ENCODE results near the gene PSPN. TPM values are rescaled to one million over a fixed set of nuclear protein-coding genes. Genes with fewer than 3 reads are reported as not detected.
A peak's percentile ranks its signal among the peaks of the same experiment; 100 is the strongest.

Gene PSPN
- total RNA-seq, 1 donor from 2014 or later: 4.6 TPM

DNA sequence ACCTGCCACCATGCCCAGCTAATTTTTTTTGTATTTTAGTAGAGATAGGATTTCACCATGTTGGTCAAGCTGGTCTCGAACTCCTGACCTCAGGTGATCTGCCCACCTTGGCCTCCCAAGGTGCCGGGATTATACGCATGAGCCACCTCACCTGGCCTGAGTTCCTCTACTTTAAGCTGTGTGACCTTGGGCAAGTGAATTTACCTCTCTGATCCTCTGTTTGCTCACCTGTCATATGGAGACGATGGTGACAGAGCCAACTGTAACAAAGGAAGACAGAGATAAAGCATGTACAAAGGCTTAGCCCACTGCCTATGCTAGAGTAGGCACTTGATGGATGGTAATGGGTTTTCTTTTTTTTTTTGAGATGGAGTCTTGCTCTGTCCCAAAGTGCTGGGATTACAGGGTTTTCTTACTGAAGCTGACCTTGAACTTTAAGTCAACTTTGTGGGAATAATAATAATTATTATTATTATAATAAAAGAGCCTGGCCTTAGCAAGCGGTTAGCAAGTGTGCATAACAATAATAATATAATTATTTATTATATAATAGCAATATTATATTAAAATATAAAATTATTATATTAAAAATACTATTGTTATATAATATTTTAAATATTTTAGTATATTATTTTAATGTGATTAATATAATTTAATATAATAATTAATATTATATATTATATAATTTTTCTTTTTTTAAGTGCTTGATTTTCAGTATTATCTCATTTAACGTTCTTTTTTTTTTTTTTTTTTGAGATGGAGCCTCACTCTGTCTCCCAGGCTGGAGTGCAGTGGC is 41.0 kb downstream of the PSPN start:
- Mint-ChIP-seq H3K4me1 (ENCODE audit: unreplicated experiment) (no peaks in the 10 kb centered on the region), H3K9me3 (ENCODE audit: unreplicated experiment) (no peaks in the 10 kb centered on the region), H3K27me3 (ENCODE audit: unreplicated experiment) (no peaks in the 10 kb centered on the region)

GRCh38 chr19:6333439-6333838 is 42.3 kb downstream of the PSPN start, which contains the start of gene ACER1:
TSS of gene ACER1 (minus strand) at chr19:6333612. CDS start at chr19:6333551, 61 bp downstream.
- Mint-ChIP-seq H3K27me3 (ENCODE audit: unreplicated experiment) (no peaks in the 10 kb centered on the region), H3K36me3 (ENCODE audit: low read depth, unreplicated experiment) (no peaks in the 10 kb centered on the region), H3K9me3 (ENCODE audit: unreplicated experiment) (no peaks in the 10 kb centered on the region), H3K27ac (ENCODE audit: unreplicated experiment) (no peak within 1 kb of the TSS), H3K4me3 (ENCODE audit: unreplicated experiment) (no peak within 1 kb of the TSS), H3K4me1 (ENCODE audit: unreplicated experiment) (no peaks in the 10 kb centered on the region)
- TF ChIP-seq, protein P1, sequence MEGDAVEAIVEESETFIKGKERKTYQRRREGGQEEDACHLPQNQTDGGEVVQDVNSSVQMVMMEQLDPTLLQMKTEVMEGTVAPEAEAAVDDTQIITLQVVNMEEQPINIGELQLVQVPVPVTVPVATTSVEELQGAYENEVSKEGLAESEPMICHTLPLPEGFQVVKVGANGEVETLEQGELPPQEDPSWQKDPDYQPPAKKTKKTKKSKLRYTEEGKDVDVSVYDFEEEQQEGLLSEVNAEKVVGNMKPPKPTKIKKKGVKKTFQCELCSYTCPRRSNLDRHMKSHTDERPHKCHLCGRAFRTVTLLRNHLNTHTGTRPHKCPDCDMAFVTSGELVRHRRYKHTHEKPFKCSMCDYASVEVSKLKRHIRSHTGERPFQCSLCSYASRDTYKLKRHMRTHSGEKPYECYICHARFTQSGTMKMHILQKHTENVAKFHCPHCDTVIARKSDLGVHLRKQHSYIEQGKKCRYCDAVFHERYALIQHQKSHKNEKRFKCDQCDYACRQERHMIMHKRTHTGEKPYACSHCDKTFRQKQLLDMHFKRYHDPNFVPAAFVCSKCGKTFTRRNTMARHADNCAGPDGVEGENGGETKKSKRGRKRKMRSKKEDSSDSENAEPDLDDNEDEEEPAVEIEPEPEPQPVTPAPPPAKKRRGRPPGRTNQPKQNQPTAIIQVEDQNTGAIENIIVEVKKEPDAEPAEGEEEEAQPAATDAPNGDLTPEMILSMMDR (IDR thresholded peaks at IDR 0.05; ENCODE audit: unreplicated experiment): no peak
- DNase-seq (ENCODE audit: low spot score): no peak

More for the DNA sequence above, 41.0 kb downstream of the PSPN start:
- H3K36me3 Mint-ChIP-seq (ENCODE audit: low read depth, unreplicated experiment): no peaks in the 10 kb centered on the region
- TF ChIP-seq, protein P1 (IDR thresholded peaks at IDR 0.05; ENCODE audit: unreplicated experiment): no peak
- no peak for DNase-seq (ENCODE audit: low spot score)
- H3K27ac Mint-ChIP-seq (ENCODE audit: unreplicated experiment): no peak overlapping the region
- no peak overlapping the region for H3K4me3 Mint-ChIP-seq (ENCODE audit: unreplicated experiment)

GRCh38 chr19:6326815-6327214 is 48.9 kb downstream of the PSPN start:
- Mint-ChIP-seq H3K36me3 (ENCODE audit: low read depth, unreplicated experiment) (peaks cover 8% of the 10 kb centered on the region), H3K9me3 (ENCODE audit: unreplicated experiment) (peaks cover 16% of the 10 kb centered on the region)

GRCh38 chr19:6325614-6326013 is 50.1 kb downstream of the PSPN start:
- Mint-ChIP-seq H3K9me3 (ENCODE audit: unreplicated experiment) (peaks cover 16% of the 10 kb centered on the region), H3K4me3 (ENCODE audit: unreplicated experiment) (no peak overlapping the region), H3K36me3 (ENCODE audit: low read depth, unreplicated experiment) (peaks cover 8% of the 10 kb centered on the region), H3K27ac (ENCODE audit: unreplicated experiment) (no peak overlapping the region), H3K4me1 (ENCODE audit: unreplicated experiment) (no peaks in the 10 kb centered on the region), H3K27me3 (ENCODE audit: unreplicated experiment) (peaks cover 11% of the 10 kb centered on the region)
- DNase-seq (ENCODE audit: low spot score): no peak
- TF ChIP-seq, protein P1 (IDR thresholded peaks at IDR 0.05; ENCODE audit: unreplicated experiment): no peak

More at GRCh38 chr19:6326815-6327214, 48.9 kb downstream of the PSPN start:
- no peak overlapping the region for H3K4me3 Mint-ChIP-seq (ENCODE audit: unreplicated experiment)
- H3K27ac Mint-ChIP-seq (ENCODE audit: unreplicated experiment): no peak overlapping the region
- no peaks in the 10 kb centered on the region for H3K4me1 Mint-ChIP-seq (ENCODE audit: unreplicated experiment)
- TF ChIP-seq, protein P1 (IDR thresholded peaks at IDR 0.05; ENCODE audit: unreplicated experiment): no peak
- H3K27me3 Mint-ChIP-seq (ENCODE audit: unreplicated experiment): peaks cover 11% of the 10 kb centered on the region
- no peak for DNase-seq (ENCODE audit: low spot score)

Small RNA genes within 50 kb of the gene (microRNA-seq; reads per million reads assigned to microRNA genes)
- gene MIR3940 (ENCODE audit: unreplicated experiment): 29.6 reads per million, percentile 72 among the genes with 10 or more reads in this experiment
- 0.83 reads per million, percentile 7 among the genes with 10 or more reads in this experiment for gene MIR6790 (ENCODE audit: unreplicated experiment)
- 4.4 reads per million, percentile 46 among the genes with 10 or more reads in this experiment for gene MIR6885 (ENCODE audit: unreplicated experiment)

Other genes with a start within 250 kb of the PSPN start
- not detected for gene ACSBG2, start 240.3 kb downstream of the PSPN start, total RNA-seq (ENCODE audit: unreplicated experiment)
- 59.2 TPM for gene MLLT1, start 96.0 kb downstream of the PSPN start, total RNA-seq (ENCODE audit: unreplicated experiment)
- gene ACER1, start 42.3 kb downstream of the PSPN start, total RNA-seq (ENCODE audit: unreplicated experiment): not detected
- gene CLPP, start 14.4 kb downstream of the PSPN start, total RNA-seq (ENCODE audit: unreplicated experiment): 105 TPM
- 66.8 TPM for gene ALKBH7, start 3.1 kb downstream of the PSPN start, total RNA-seq (ENCODE audit: unreplicated experiment)
- 95.5 TPM for gene GTF2F1, start 17.2 kb upstream of the PSPN start, total RNA-seq (ENCODE audit: unreplicated experiment)
- gene KHSRP, start 48.9 kb upstream of the PSPN start, total RNA-seq (ENCODE audit: unreplicated experiment): 290 TPM
- gene SLC25A41, start 57.8 kb upstream of the PSPN start, total RNA-seq (ENCODE audit: unreplicated experiment): 0.23 TPM
- gene SLC25A23, start 83.9 kb upstream of the PSPN start, total RNA-seq (ENCODE audit: unreplicated experiment): 20.7 TPM
- 0.44 TPM for gene CRB3, start 88.3 kb upstream of the PSPN start, total RNA-seq (ENCODE audit: unreplicated experiment)
- gene DENND1C, start 105.9 kb upstream of the PSPN start, total RNA-seq (ENCODE audit: unreplicated experiment): 1.5 TPM
- 0.21 TPM for gene TUBB4A, start 126.4 kb upstream of the PSPN start, total RNA-seq (ENCODE audit: unreplicated experiment)
- gene TNFSF9, start 155.1 kb upstream of the PSPN start, total RNA-seq (ENCODE audit: unreplicated experiment): 3.0 TPM
- gene CD70, start 215.2 kb upstream of the PSPN start, total RNA-seq (ENCODE audit: unreplicated experiment): 0.51 TPM